D721Med (cell line): ENCODE results near the gene ENO3.

Experiments
- DNase-seq: peaks from one replicate; pipeline ENCODE4 v3.0.0; 2011; ENCODE audit warnings: low spot score; ENCODE audit not compliant: insufficient read length
- FAIRE-seq: peaks from 2 replicates; lab custom pipeline; 2011; peaks lifted over from hg19 to GRCh38; lab: Jason Lieb, UNC
- CTCF ChIP-seq: IDR thresholded peaks from 2 replicates; pipeline ENCODE4 v1.5.1; 2012; ENCODE audit warnings: mild to moderate bottlenecking, control low read depth; ENCODE audit not compliant: insufficient read depth; ENCODE audit errors: missing control alignments

ENO3 gene

DNA sequence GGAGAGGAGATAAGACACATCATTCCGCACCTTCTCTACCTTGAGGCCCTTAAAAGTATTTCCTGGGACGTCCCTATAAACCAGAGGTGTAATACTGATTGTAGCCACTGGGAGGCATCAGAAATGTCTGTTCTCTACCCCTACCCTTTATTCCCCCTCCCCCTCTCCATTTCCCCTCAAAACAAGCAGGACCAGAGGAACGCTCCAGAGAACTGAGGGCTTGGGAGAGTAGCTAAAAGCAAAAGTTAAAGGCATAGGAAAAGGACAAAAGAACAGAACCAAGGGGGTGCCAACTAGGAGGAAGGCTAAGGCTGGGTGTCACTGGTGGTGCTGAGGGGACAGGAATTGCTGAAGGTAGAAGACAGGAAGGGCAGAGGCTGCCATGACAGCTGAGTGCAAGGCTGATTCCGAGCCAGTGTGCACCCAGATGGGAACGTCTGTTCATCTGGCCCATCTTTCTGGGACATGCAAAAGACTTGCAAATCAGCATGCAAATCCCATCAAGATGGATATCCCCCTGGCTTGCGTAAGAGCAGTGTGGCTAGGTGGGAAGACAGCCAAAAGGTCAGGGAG lies 29.8 kb downstream of the ENO3 start:
- FAIRE-seq (no peak), DNase-seq (peak; percentile 64)
- peak; percentile 36 for TF ChIP-seq CTCF

DNA sequence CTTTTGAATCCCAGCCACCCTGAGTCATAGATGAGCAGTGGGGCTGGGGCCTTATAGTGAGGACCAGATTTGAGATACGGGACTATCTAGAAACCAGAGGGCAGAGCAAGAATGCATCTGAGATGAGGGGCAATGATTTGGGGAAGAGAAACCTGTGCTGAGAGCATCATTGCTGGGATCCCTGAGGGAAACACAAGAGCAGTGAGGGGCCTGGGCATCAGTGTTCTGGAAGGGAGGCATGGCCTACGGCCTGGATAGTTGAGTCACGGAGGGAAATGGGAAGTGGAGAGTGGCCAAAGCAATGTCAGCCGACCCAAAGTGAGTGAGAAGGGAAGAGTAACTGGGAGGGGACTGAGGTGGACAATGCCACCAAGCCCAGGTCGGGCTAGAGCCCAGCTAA lies 31.4 kb downstream of the ENO3 start:
- FAIRE-seq (no peak), DNase-seq (no peak)
- no peak for TF ChIP-seq CTCF

DNA sequence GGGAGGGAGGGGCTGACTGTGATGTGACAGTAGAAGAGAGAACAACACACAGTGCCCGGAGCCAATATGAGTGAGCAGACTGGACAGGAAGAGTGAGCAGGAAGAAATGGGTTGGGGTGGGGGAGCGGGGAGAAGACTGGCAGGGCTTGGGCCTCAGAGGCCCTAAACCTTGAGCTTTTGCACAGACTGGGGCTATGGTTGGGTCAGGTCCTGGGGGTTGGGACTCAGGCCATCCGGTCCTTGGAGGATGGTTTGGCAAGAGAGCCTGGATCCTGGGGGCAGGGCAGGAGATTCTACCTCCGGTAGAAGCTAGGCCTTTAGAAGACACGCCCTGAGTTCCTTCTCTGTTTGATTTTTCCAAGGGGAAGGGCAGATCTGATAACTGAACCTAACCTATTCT lies 35.5 kb downstream of the ENO3 start:
- FAIRE-seq (no peak), DNase-seq (no peak)
- no peak for TF ChIP-seq CTCF

DNA sequence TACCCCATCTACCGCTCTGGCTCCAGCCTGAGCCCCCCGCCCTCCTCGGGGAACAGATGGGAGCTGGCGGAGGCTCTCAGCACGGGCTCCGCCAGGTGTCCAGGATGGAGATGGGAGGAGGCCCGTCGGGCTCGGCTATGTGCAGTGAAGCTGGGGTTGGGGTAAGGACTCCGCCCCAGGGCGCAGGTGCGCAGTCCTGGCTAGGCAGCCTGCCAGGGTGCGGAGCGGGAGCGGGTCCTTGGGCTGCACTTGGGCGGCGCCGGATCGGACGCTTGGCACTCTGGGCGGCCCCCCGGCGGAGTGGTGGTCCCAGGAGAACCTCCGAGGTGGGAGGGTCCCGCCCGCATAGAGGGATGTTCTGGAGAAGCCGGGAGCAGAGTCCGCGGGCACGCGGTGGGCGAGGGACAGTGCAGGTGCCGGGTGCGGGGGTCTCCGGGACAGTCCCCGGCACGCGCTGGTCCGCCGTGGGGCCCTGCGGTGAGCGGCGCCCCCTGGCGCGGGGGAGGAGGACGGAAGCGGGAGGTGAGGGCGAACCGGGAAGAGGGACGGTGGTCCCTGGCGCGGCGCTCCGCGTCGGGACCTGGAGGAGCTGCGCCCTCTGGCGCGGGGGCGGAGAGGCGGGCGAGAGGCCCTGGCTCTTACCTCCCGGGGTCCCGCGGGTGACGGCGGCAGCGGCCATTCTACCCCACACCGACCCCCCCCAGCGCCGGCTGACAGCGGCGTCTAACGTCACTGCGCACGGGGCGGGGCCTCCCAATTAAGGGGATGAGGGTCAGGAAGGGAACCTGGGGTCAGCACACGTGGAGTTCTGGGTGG lies 36.2 kb downstream of the ENO3 start, which contains the start of gene CAMTA2:
Gene CAMTA2 (minus strand): TSS at position 725 of the 816 bp plus-strand sequence. CDS start 1,453 bp downstream, outside the sequence.
- DNase-seq: peak; percentile 93
- no peak for FAIRE-seq
- TF ChIP-seq CTCF: peak; percentile 38

- no peak for DNase-seq
- TF ChIP-seq CTCF: no peak
- no peak for FAIRE-seq
These were observed 37.0 kb downstream of the ENO3 start for GRCh38 chr17:4987767-4988567.

- DNase-seq: peak; percentile 48
- no peak for FAIRE-seq
- TF ChIP-seq CTCF: no peak
These were observed 43.2 kb downstream of the ENO3 start for GRCh38 chr17:4994081-4994595.
